ENCODE results near the gene SAMD7. TPM values are rescaled to one million over a fixed set of nuclear protein-coding genes. Genes with fewer than 3 reads are reported as not detected.

SAMD7 gene
- total and polyA plus RNA-seq, 9 of the 15 experiments (the other 6 are each of a cell fraction or from before 2014, with no cell fraction given) = not detected

GRCh38 chr3:169965562-169966427 lies 54.4 kb downstream of the SAMD7 start (continued):
- no peak for TF ChIP-seq THAP12 (CRISPR knock-in tag; IDR thresholded peaks at IDR 0.05)
- 0 out of 4 replicates have a peak, but pooled peaks of 1 of the 2 experiments have one; percentile 4 for TF ChIP-seq NRF1 (conservative IDR thresholded peaks at IDR 0.05 in 1 of 2, IDR thresholded peaks at IDR 0.05 in 1 of 2)
- TF ChIP-seq PKNOX1 (IDR thresholded peaks at IDR 0.05) = peak; percentile 87
- no peak for TF ChIP-seq MYC (IDR thresholded peaks at IDR 0.05; ENCODE audit: low read depth, low read length)
- no peak for TF ChIP-seq MYC (CRISPR knock-in tag; IDR thresholded peaks at IDR 0.05; ENCODE audit: borderline replicate concordance, low read depth)
- 0 out of 2 replicates have a peak, but pooled peaks have one; percentile 8 for TF ChIP-seq HES1 (IDR thresholded peaks at IDR 0.05; ENCODE audit: low read depth)
- no peak for TF ChIP-seq PCBP1 (IDR thresholded peaks at IDR 0.05; ENCODE audit: low read depth, low read length, poor library complexity, severe bottlenecking)
- TF ChIP-seq ZFP36 (IDR thresholded peaks at IDR 0.05; ENCODE audit: low read depth, low read length, partially characterized antibody) = no peak
- no peak for TF ChIP-seq JUNB (CRISPR knock-in tag; conservative IDR thresholded peaks at IDR 0.05)
- TF ChIP-seq ZNF668 (CRISPR knock-in tag; IDR thresholded peaks at IDR 0.05) = no peak
- no peak for TF ChIP-seq MCM5 (IDR thresholded peaks at IDR 0.05; ENCODE audit: low read depth)
- TF ChIP-seq MTA2 (IDR thresholded peaks at IDR 0.05; ENCODE audit: low read depth) = peak; percentile 6; the same call in 1 of the 2 replicates
- TF ChIP-seq ZNF174 (CRISPR knock-in tag; IDR thresholded peaks at IDR 0.05) = no peak
- TF ChIP-seq PTTG1 (tag; IDR thresholded peaks at IDR 0.05; ENCODE audit: low read depth) = no peak
- TF ChIP-seq, protein P1, sequence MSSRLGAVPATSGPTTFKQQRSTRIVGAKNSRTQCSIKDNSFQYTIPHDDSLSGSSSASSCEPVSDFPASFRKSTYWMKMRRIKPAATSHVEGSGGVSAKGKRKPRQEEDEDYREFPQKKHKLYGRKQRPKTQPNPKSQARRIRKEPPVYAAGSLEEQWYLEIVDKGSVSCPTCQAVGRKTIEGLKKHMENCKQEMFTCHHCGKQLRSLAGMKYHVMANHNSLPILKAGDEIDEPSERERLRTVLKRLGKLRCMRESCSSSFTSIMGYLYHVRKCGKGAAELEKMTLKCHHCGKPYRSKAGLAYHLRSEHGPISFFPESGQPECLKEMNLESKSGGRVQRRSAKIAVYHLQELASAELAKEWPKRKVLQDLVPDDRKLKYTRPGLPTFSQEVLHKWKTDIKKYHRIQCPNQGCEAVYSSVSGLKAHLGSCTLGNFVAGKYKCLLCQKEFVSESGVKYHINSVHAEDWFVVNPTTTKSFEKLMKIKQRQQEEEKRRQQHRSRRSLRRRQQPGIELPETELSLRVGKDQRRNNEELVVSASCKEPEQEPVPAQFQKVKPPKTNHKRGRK (tag; IDR thresholded peaks at IDR 0.05) = 0 out of 2 replicates have a peak, but pooled peaks have one; percentile 13
- TF ChIP-seq SMARCE1 (IDR thresholded peaks at IDR 0.05) = peak; percentile 61; the same call in 1 of the 2 replicates
- TF ChIP-seq ZNF511 (CRISPR knock-in tag; IDR thresholded peaks at IDR 0.05) = no peak
- TF ChIP-seq, protein P2, sequence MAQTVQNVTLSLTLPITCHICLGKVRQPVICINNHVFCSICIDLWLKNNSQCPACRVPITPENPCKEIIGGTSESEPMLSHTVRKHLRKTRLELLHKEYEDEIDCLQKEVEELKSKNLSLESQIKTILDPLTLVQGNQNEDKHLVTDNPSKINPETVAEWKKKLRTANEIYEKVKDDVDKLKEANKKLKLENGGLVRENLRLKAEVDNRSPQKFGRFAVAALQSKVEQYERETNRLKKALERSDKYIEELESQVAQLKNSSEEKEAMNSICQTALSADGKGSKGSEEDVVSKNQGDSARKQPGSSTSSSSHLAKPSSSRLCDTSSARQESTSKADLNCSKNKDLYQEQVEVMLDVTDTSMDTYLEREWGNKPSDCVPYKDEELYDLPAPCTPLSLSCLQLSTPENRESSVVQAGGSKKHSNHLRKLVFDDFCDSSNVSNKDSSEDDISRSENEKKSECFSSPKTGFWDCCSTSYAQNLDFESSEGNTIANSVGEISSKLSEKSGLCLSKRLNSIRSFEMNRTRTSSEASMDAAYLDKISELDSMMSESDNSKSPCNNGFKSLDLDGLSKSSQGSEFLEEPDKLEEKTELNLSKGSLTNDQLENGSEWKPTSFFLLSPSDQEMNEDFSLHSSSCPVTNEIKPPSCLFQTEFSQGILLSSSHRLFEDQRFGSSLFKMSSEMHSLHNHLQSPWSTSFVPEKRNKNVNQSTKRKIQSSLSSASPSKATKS (CRISPR knock-in tag; IDR thresholded peaks at IDR 0.05) = no peak
- TF ChIP-seq SMARCA4 (IDR thresholded peaks at IDR 0.05) = peak; percentile 72

All from K562 (cell line).